H1 (cell line): Measurements from ENCODE around the gene CHST9. TPM values are rescaled to one million over a fixed set of nuclear protein-coding genes. Genes with fewer than 3 reads are reported as not detected.

Source experiments
- CTCF ChIA-PET: fragments of 300-600 bp; sonication (Branson Sonifier 250); formaldehyde crosslinking; loops from one replicate; lab custom pipeline; 2021; ENCODE audit not compliant: partially characterized antibody; lab: Charles Lee
- POLR2A ChIA-PET: fragments of 300-600 bp; sonication (Branson Sonifier 250); formaldehyde crosslinking; loops from one replicate; lab custom pipeline; 2021; ENCODE audit warnings: inconsistent platforms; ENCODE audit not compliant: partially characterized antibody; lab: Charles Lee
- DNase-seq, 2 experiments: peaks; one replicate each; pipeline versions ENCODE4 v3.0.0 to v3.0.0-alpha.2; 2010 to 2022; ENCODE audit warnings: low spot score in 2 of 2, low read depth in 1 of 2, mixed read lengths in 1 of 2
- FAIRE-seq: peaks from 2 replicates; lab custom pipeline; 2011; peaks lifted over from hg19 to GRCh38; lab: Jason Lieb, UNC
- H2AFZ ChIP-seq: 2 replicates; pipeline ENCODE4 v1.8.1; 2012; ENCODE audit warnings: low read length, inconsistent platforms
- H2AK5ac ChIP-seq: 2 replicates; pipeline ENCODE4 v1.6.1; 2013; ENCODE audit warnings: low read depth, low read length
- H2BK120ac ChIP-seq: replicated peaks from 2 replicates; pipeline ENCODE3; 2013; ENCODE audit warnings: low read depth, low read length, inconsistent platforms
- H2BK12ac ChIP-seq: 2 replicates; pipeline ENCODE4 v1.6.1; 2013; ENCODE audit warnings: low read depth, low read length
- H2BK15ac ChIP-seq: 2 replicates; pipeline ENCODE4 v1.6.1; 2013; ENCODE audit warnings: low read length
- H2BK20ac ChIP-seq: 2 replicates; pipeline ENCODE4 v1.6.1; 2013; ENCODE audit warnings: low read length
- H2BK5ac ChIP-seq: 2 replicates; pipeline ENCODE4 v1.6.1; 2013; ENCODE audit warnings: low read depth, low read length
- H3K14ac ChIP-seq: 2 replicates; pipeline ENCODE4 v1.6.1; 2013; ENCODE audit warnings: inconsistent platforms; ENCODE audit not compliant: insufficient read length
- H3K18ac ChIP-seq: 2 replicates; pipeline ENCODE4 v1.6.1; 2013; ENCODE audit warnings: low read length; ENCODE audit errors: extremely low read depth
- H3K23ac ChIP-seq: 2 replicates; pipeline ENCODE4 v1.6.1; 2013; ENCODE audit warnings: inconsistent platforms; ENCODE audit not compliant: insufficient read length
- H3K23me2 ChIP-seq: 2 replicates; pipeline ENCODE4 v1.6.1; 2013; ENCODE audit warnings: low read depth, low read length
- H3K27ac ChIP-seq: 2 replicates; pipeline ENCODE4 v1.6.1; 2011; ENCODE audit warnings: low read depth, low read length, inconsistent platforms
- H3K27me3 ChIP-seq, 4 experiments: replicated peaks in 1 of 4; 1 replicate in 1 of 4; 2 replicates in 3 of 4; pipeline versions ENCODE4 v1.6.1 to v1.8.1; 2011 to 2013; ENCODE audit warnings: low read length in 3 of 4, mild to moderate bottlenecking in 3 of 4, inconsistent platforms in 2 of 4, mixed read lengths in 2 of 4, moderate library complexity in 1 of 4; ENCODE audit not compliant: control insufficient read depth in 3 of 4, insufficient read depth in 3 of 4; ENCODE audit errors: extremely low read depth in 1 of 4
- H3K36me3 ChIP-seq, 4 experiments: 2 replicates each; pipeline versions ENCODE4 v1.6.1 to v1.8.1; 2011 to 2013; ENCODE audit warnings: mild to moderate bottlenecking in 4 of 4, low read length in 3 of 4, moderate library complexity in 2 of 4, control low read depth in 1 of 4, inconsistent platforms in 1 of 4; ENCODE audit not compliant: insufficient read depth in 4 of 4, control insufficient read depth in 2 of 4
- H3K4ac ChIP-seq: replicated peaks from 2 replicates; pipeline ENCODE3; 2013; ENCODE audit warnings: low read length, low read depth, mixed read lengths, inconsistent platforms; ENCODE audit not compliant: insufficient read length
- H3K4me1 ChIP-seq, 4 experiments: replicated peaks in 1 of 4; 1 replicate in 1 of 4; 2 replicates in 3 of 4; pipeline versions ENCODE4 v1.6.1 to v1.8.1; 2011 to 2013; ENCODE audit warnings: low read length in 3 of 4, inconsistent platforms in 2 of 4, mixed read lengths in 1 of 4; ENCODE audit not compliant: insufficient read depth in 4 of 4, control insufficient read depth in 3 of 4
- H3K4me2 ChIP-seq, 2 experiments: 2 replicates each; pipeline versions ENCODE4 v1.6.1 to v1.8.1; 2011 to 2013; ENCODE audit warnings: low read depth in 2 of 2, low read length in 2 of 2, control low read depth in 1 of 2, inconsistent platforms in 1 of 2, mild to moderate bottlenecking in 1 of 2; ENCODE audit not compliant: insufficient read depth in 1 of 2
- H3K4me3 ChIP-seq, 4 experiments: fragments of 200-600, 300-600 bp in 1 of 4; sonication (generic), shearing (Covaris generic), sonication (Bioruptor Twin) in 1 of 4; 2 replicates each; pipeline versions ENCODE4 v1.5.1 to v1.8.1; 2011 to 2016; ENCODE audit warnings: low read length in 4 of 4, low read depth in 3 of 4, control low read depth in 2 of 4, inconsistent platforms in 2 of 4, mild to moderate bottlenecking in 2 of 4, mixed read lengths in 1 of 4, moderate library complexity in 1 of 4; ENCODE audit not compliant: insufficient read depth in 2 of 4; ENCODE audit errors: extremely low read depth in 1 of 4
- H3K56ac ChIP-seq: replicated peaks from 2 replicates; pipeline ENCODE3; 2013; ENCODE audit warnings: low read depth, mild to moderate bottlenecking, mixed read lengths, low read length, inconsistent platforms; ENCODE audit not compliant: insufficient read length
- H3K79me1 ChIP-seq: 2 replicates; pipeline ENCODE4 v1.6.1; 2013; ENCODE audit warnings: low read depth, low read length, control low read depth
- H3K79me2 ChIP-seq, 2 experiments: 2 replicates each; pipeline versions ENCODE4 v1.6.1 to v1.8.1; 2012 to 2013; ENCODE audit warnings: low read length in 2 of 2, mild to moderate bottlenecking in 2 of 2, inconsistent platforms in 1 of 2; ENCODE audit not compliant: insufficient read depth in 2 of 2, control insufficient read depth in 1 of 2
- H3K9ac ChIP-seq, 4 experiments: replicated peaks in 1 of 4; 1 replicate in 1 of 4; 2 replicates in 3 of 4; pipeline versions ENCODE4 v1.6.1 to v1.8.1; 2011 to 2013; ENCODE audit warnings: low read depth in 3 of 4, low read length in 3 of 4, control low read depth in 2 of 4, mild to moderate bottlenecking in 2 of 4, moderate library complexity in 2 of 4, inconsistent platforms in 1 of 4; ENCODE audit errors: extremely low read depth in 1 of 4
- H3K9me3 ChIP-seq, 2 experiments: 2 replicates each; pipeline versions ENCODE4 v1.6.1 to v1.8.1; 2012 to 2013; ENCODE audit warnings: mild to moderate bottlenecking in 2 of 2, moderate library complexity in 2 of 2, control low read depth in 1 of 2, inconsistent platforms in 1 of 2, low read depth in 1 of 2, low read length in 1 of 2, mixed read lengths in 1 of 2; ENCODE audit not compliant: insufficient read depth in 2 of 2
- H4K20me1 ChIP-seq, 2 experiments: replicated peaks in 1 of 2; 2 replicates each; pipeline versions ENCODE3 to v1.8.1; 2011 to 2013; ENCODE audit warnings: inconsistent platforms in 2 of 2, low read length in 2 of 2, mild to moderate bottlenecking in 1 of 2; ENCODE audit not compliant: insufficient read depth in 2 of 2, control insufficient read depth in 1 of 2
- H4K5ac ChIP-seq: 2 replicates; pipeline ENCODE4 v1.6.1; 2013; ENCODE audit warnings: low read length, low read depth, mixed read lengths, inconsistent platforms; ENCODE audit not compliant: insufficient read length
- H4K8ac ChIP-seq: 2 replicates; pipeline ENCODE4 v1.8.0; 2013; ENCODE audit warnings: mild to moderate bottlenecking, moderate library complexity, low read length, inconsistent platforms; ENCODE audit not compliant: insufficient read depth; ENCODE audit errors: extremely low read depth
- H4K91ac ChIP-seq: replicated peaks from 2 replicates; pipeline ENCODE3; 2013; ENCODE audit warnings: low read length, mixed read lengths, inconsistent platforms; ENCODE audit not compliant: insufficient read length
- CHD1 ChIP-seq: IDR thresholded peaks from 2 replicates; pipeline ENCODE4 v1.6.1; 2012; ENCODE audit warnings: low read depth, low read length, improper control_type of control experiment
- EZH2 ChIP-seq: fragments of 200-600 bp; sonication (generic); IDR thresholded peaks from 2 replicates; pipeline ENCODE4 v1.7.1; 2012; ENCODE audit warnings: low read depth, mild to moderate bottlenecking, moderate library complexity, low read length, inconsistent platforms; ENCODE audit not compliant: severe bottlenecking
- HDAC6 ChIP-seq: IDR thresholded peaks from one replicate; pipeline ENCODE4 v1.7.1; 2012; ENCODE audit warnings: low read depth, mild to moderate bottlenecking, inconsistent platforms, low read length, moderate library complexity
- RAD21 ChIP-seq, 2 experiments: IDR thresholded peaks in 1 of 2; conservative IDR thresholded peaks in 1 of 2; 2 replicates each; pipeline ENCODE4 v1.6.1; 2011; ENCODE audit warnings: low read depth in 2 of 2, low read length in 2 of 2, improper control_type of control experiment in 1 of 2, inconsistent platforms in 1 of 2, mild to moderate bottlenecking in 1 of 2, moderate library complexity in 1 of 2
- RBBP5 ChIP-seq: IDR thresholded peaks from 2 replicates; pipeline ENCODE4 v1.7.1; 2012; ENCODE audit warnings: low read depth, mild to moderate bottlenecking, inconsistent platforms, low read length, moderate library complexity, borderline replicate concordance
- TBP ChIP-seq: IDR thresholded peaks from 2 replicates; pipeline ENCODE4 v1.6.1; 2011; ENCODE audit warnings: low read depth, low read length, improper control_type of control experiment
- WGBS, 2 experiments: shearing (Covaris generic) in 1 of 2; methylation state at CpG; one replicate each; pipeline versions ENCODE4 v1.1.6 to v1.1.7; 2013 to 2015; ENCODE audit warnings: low lambda C conversion rate in 2 of 2, mixed read lengths in 2 of 2, inconsistent platforms in 1 of 2, low coverage in 1 of 2, missing lambda C conversion rate in 1 of 2; ENCODE audit not compliant: insufficient replicate concordance in 2 of 2, insufficient coverage in 1 of 2, insufficient read length in 1 of 2; ENCODE audit errors: extremely low coverage in 1 of 2, missing lambda C conversion rate in 1 of 2; 5-methylcytosine and 5-hydroxymethylcytosine counted together
- polyA plus RNA-seq, 7 experiments: library from polyadenylated mRNA; depleted of rRNA in 3 of 7; stranded (reverse) in 5 of 7; unstranded in 2 of 7; fragments of >200 nt in 5 of 7; fragments of 200-250 nt in 2 of 7; gene quantifications; 1 replicate in 5 of 7; 2 replicates in 1 of 7; 4 replicates in 1 of 7; pipeline versions ENCODE4 v1.2.1 to v1.2.3, GENCODE V29; 2011 to 2013; ENCODE audit warnings: missing spikeins in 2 of 7, mixed read lengths in 2 of 7
- total RNA-seq: library from RNA; stranded (reverse); fragmentation: NEBNext Ultra II Directional; extraction: Animal tissue kit (Norgen Biotek cat#: 25700); gene quantifications from 2 replicates; pipeline ENCODE4 v1.2.1, GENCODE V29; 2021

CHST9 gene
- total and polyA plus RNA-seq, 2 of the 8 experiments (the other 6 are each of a cell fraction or from before 2014, with no cell fraction given): 3.2 to 24.3 TPM

- no peak overlapping the region for H2BK12ac ChIP-seq
- H3K36me3 ChIP-seq: no peaks in the 10 kb centered on the region; a peak in 1 of 8 replicates
- no peak for TF ChIP-seq EZH2
- no peak for TF ChIP-seq TBP
- TF ChIP-seq RBBP5: no peak
- no peak for TF ChIP-seq HDAC6
- no peak for TF ChIP-seq RAD21 (IDR thresholded peaks at IDR 0.05 in 1 of 2, conservative IDR thresholded peaks at IDR 0.05 in 1 of 2; ENCODE audit: low read depth in 2 of 2, low read length in 2 of 2)
- TF ChIP-seq CHD1: no peak
- H2BK20ac ChIP-seq: no peak overlapping the region
- H3K27me3 ChIP-seq: no peaks in the 10 kb centered on the region
- H3K9me3 ChIP-seq: no peaks in the 10 kb centered on the region
- H3K4me3 ChIP-seq: no peak overlapping the region
- no peak overlapping the region for H3K18ac ChIP-seq
- H3K79me1 ChIP-seq: peaks cover 3% of the 10 kb centered on the region; the same call in 1 of the 2 replicates
- no peak overlapping the region for H3K14ac ChIP-seq
- CTCF ChIA-PET: interaction anchor here (0.6 to 1.3 kb wide), 5 partner anchors 48 to 334 kb away, joined by 3 to 4 read pairs (median 3); no protein-coding TSS in a partner anchor
- DNase-seq: no peak
- H4K8ac ChIP-seq: no peak overlapping the region
- no peak overlapping the region for H2BK5ac ChIP-seq
- no peak overlapping the region for H3K4ac ChIP-seq
- no peaks in the 10 kb centered on the region; a peak in 1 of 4 replicates for H3K79me2 ChIP-seq
- no peak overlapping the region for H4K5ac ChIP-seq
- POLR2A ChIA-PET: no interaction called here
- H2BK120ac ChIP-seq: no peak overlapping the region
- H2BK15ac ChIP-seq: no peak overlapping the region
- H3K23me2 ChIP-seq: no peaks in the 10 kb centered on the region
- H3K23ac ChIP-seq: no peak overlapping the region
- no peak overlapping the region for H2AK5ac ChIP-seq
- no peak overlapping the region for H2AFZ ChIP-seq
- peaks cover 0 to 9% (median 3%) of the 10 kb centered on the region in 4 experiments; a peak in 3 of 7 replicates for H3K4me1 ChIP-seq
- FAIRE-seq: no peak
- no peak overlapping the region for H3K27ac ChIP-seq
- H3K56ac ChIP-seq: no peak overlapping the region
- no peak overlapping the region for H3K4me2 ChIP-seq
- H4K91ac ChIP-seq: no peak overlapping the region
- H4K20me1 ChIP-seq: no peaks in the 10 kb centered on the region
- 100% methylated on average over 1 of the region's 1 CpG; no CpG with 5 or more reads in 1 of the 2 experiments for WGBS, 2 experiments
- H3K9ac ChIP-seq: no peak overlapping the region
Measured at GRCh38 chr18:27138079-27138478, 47.0 kb downstream of the CHST9 start.
